Activated T-cell treated with anti-CD3 and anti-CD28 coated beads, Interleukin-2, amount 50 U/mL, for 4 hours (primary cell): ENCODE results near the gene KLK2. TPM values are rescaled to one million over a fixed set of nuclear protein-coding genes. Genes with fewer than 3 reads are reported as not detected.

Experiments used
- ATAC-seq, 2 donors: fragments of 200-7000 bp; cut with Tn5 transposase; one replicate each; pipeline ENCODE4 v1.10.0; 2021
- DNase-seq: peaks from one replicate; pipeline ENCODE4 v3.0.0-alpha.2; 2020
- H3K27me3 Mint-ChIP-seq: one replicate; pipeline ENCODE4 v1.8.0; 2021; ENCODE audit warnings: low read depth, mixed read lengths
- H3K36me3 Mint-ChIP-seq: one replicate; pipeline ENCODE4 v1.8.0; 2022; ENCODE audit warnings: mixed read lengths; ENCODE audit not compliant: insufficient read depth
- H3K4me1 Mint-ChIP-seq: one replicate; pipeline ENCODE4 v1.8.0; 2021; ENCODE audit warnings: low read depth, mixed read lengths
- H3K4me3 Mint-ChIP-seq: one replicate; pipeline ENCODE4 v1.8.0; 2021; ENCODE audit warnings: mild to moderate bottlenecking, moderate library complexity, mixed read lengths
- H3K9me3 Mint-ChIP-seq: one replicate; pipeline ENCODE4 v1.8.0; 2021; ENCODE audit warnings: mixed read lengths
- total RNA-seq, 3 donors: library from RNA; stranded (reverse); gene quantifications; one replicate each; pipeline ENCODE4 v1.2.1, GENCODE V29; 2021

The KLK2 gene
- total RNA-seq, result not detected

GRCh38 chr19:50873056-50873455 lies at the start of gene KLK2:
TSS of gene KLK2 (plus strand) at chr19:50873439. CDS start at chr19:50873474, 35 bp downstream.
- Mint-ChIP-seq H3K9me3 (no peaks in the 10 kb centered on the region), H3K27me3 (peaks cover 33% of the 10 kb centered on the region), H3K36me3 (no peaks in the 10 kb centered on the region), H3K4me1 (no peaks in the 10 kb centered on the region), H3K4me3 (no peak within 1 kb of the TSS)
- ATAC-seq (no peak), DNase-seq (no peak)

DNA sequence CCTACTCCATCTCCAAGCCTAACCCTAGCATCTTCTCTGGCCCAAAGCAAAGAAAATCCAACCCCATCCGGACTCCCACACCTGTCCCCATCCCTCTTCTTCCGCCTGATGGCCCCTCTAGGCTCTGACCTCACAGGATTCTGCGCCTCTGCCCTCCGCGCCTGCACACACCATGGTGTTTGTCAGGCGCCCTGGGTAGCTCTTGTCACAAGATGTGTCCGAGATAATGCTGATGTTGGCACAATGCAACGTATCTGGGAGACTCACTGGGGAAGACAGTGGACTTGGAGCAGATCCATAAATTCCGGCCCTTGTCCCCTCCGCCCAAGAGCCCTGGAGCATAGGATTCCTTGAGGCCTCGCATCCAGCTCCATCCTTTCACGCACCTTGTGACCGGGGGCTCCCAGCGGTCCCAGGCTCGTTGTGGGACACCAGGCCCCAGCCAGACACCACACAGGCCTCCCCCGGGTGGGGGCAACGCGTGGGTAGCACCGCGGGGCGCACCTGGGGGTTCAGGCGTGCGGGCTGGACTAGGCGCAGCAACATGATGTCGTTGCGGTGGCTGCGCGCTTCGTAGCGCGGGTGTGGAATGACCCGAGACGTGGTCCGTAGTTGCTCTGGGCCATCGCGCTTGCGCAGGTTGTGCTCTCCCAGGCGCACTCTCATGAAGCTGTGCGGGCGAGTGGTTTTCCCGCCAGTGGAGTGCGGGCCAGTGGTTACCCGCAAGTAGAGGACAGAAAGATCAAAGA lies 46.6 kb upstream of the KLK2 start:
- no peak for ATAC-seq
- Mint-ChIP-seq H3K4me3 (no peak overlapping the region), H3K9me3 (no peaks in the 10 kb centered on the region), H3K36me3 (no peaks in the 10 kb centered on the region), H3K27me3 (peaks cover 49% of the 10 kb centered on the region), H3K4me1 (no peaks in the 10 kb centered on the region)
- DNase-seq, result no peak

DNA sequence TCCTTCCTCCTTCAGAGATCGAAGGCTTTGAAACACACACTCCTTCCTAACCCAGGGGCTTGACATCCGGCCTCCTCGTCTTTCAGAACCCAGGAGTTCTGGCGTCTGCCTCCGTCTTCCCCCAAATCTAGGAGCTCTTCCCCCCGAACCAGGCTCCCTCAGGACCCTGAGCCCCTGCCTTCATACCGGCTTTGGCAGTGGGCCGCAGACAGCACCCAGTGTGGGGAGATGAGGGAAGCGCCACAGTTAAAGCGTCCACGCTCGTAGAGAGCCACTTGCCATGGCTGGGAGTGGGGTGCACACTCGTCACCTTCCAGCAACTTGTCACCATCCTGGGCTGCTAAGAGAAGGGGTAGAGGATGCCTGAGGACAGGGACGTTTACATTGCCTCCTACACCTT lies 45.8 kb upstream of the KLK2 start:
- no peaks in the 10 kb centered on the region for H3K9me3 Mint-ChIP-seq
- no peak overlapping the region for H3K4me3 Mint-ChIP-seq
- H3K36me3 Mint-ChIP-seq, result no peaks in the 10 kb centered on the region
- H3K27me3 Mint-ChIP-seq, result peaks cover 47% of the 10 kb centered on the region
- no peaks in the 10 kb centered on the region for H3K4me1 Mint-ChIP-seq
- DNase-seq (no peak), ATAC-seq (no peak)

GRCh38 chr19:50829801-50830200 lies 43.4 kb upstream of the KLK2 start:
- ATAC-seq, result no peak
- no peak overlapping the region for H3K4me3 Mint-ChIP-seq

GRCh38 chr19:50830266-50831025 lies 42.8 kb upstream of the KLK2 start:
- Mint-ChIP-seq H3K36me3 (no peaks in the 10 kb centered on the region), H3K4me3 (no peak overlapping the region), H3K9me3 (no peaks in the 10 kb centered on the region), H3K4me1 (peaks cover 4% of the 10 kb centered on the region), H3K27me3 (peaks cover 55% of the 10 kb centered on the region)
- DNase-seq (no peak), ATAC-seq (no peak)

More at GRCh38 chr19:50829801-50830200, 43.4 kb upstream of the KLK2 start:
- DNase-seq, result no peak
- H3K4me1 Mint-ChIP-seq, result no peaks in the 10 kb centered on the region
- peaks cover 52% of the 10 kb centered on the region for H3K27me3 Mint-ChIP-seq
- H3K9me3 Mint-ChIP-seq, result no peaks in the 10 kb centered on the region
- no peaks in the 10 kb centered on the region for H3K36me3 Mint-ChIP-seq

GRCh38 chr19:50831026-50831396 lies 42.2 kb upstream of the KLK2 start:
- Mint-ChIP-seq H3K27me3 (peaks cover 55% of the 10 kb centered on the region), H3K36me3 (no peaks in the 10 kb centered on the region), H3K4me3 (no peak overlapping the region), H3K9me3 (no peaks in the 10 kb centered on the region), H3K4me1 (peaks cover 4% of the 10 kb centered on the region)
- no peak for DNase-seq
- no peak for ATAC-seq

- ATAC-seq (no peak), DNase-seq (no peak)
- H3K4me3 Mint-ChIP-seq, result no peak overlapping the region
- peaks cover 58% of the 10 kb centered on the region for H3K27me3 Mint-ChIP-seq
- no peaks in the 10 kb centered on the region for H3K9me3 Mint-ChIP-seq
- H3K4me1 Mint-ChIP-seq, result peaks cover 9% of the 10 kb centered on the region
- no peaks in the 10 kb centered on the region for H3K36me3 Mint-ChIP-seq
Measured at GRCh38 chr19:50832666-50833065, 40.6 kb upstream of the KLK2 start.

DNA sequence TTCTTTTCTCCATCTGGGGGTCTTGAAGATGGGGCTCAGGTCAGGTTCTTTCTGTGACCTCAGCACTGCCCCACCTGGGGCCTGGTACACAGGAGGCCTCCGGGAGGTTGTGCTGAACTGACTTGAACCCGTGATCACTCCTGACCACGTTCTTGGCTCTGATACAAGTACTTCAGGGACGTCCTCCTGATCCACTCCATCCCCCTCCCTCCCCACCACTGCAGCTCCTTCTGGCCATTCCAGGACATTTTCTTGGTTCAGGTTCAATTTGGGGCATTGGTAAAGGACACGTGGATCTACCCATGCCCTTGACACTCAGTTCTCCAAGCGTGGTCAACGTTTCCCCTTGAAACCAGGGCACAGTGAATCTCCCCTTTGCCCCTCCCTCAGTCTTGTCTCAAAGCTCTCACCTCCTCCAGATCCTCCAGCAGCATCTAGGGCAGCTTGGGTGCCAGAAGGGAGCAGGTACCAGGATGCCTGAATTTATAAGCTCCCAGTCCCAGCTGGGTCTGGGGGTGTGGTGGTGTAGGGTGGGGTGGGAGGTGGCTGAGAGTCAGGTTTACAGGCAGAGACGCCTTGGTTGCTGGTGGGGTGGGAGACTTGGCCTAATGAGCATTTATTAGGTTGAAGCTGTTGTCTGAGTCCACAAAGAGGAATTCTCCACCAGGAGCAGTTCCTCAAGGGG lies 40.0 kb upstream of the KLK2 start, which contains the start of gene KLK15:
Gene KLK15 (minus strand): TSS at position 458 of the 685 bp plus-strand sequence. CDS start 2,082 bp downstream, outside the sequence.
- Mint-ChIP-seq H3K27me3 (peaks cover 56% of the 10 kb centered on the region), H3K9me3 (no peaks in the 10 kb centered on the region), H3K4me1 (peaks cover 9% of the 10 kb centered on the region), H3K36me3 (no peaks in the 10 kb centered on the region), H3K4me3 (no peak within 1 kb of the TSS)
- ATAC-seq (no peak), DNase-seq (no peak)

GRCh38 chr19:50833802-50834167 lies 39.5 kb upstream of the KLK2 start:
- DNase-seq (no peak), ATAC-seq (no peak)
- Mint-ChIP-seq H3K4me3 (no peak overlapping the region), H3K4me1 (peaks cover 9% of the 10 kb centered on the region), H3K27me3 (peaks cover 59% of the 10 kb centered on the region), H3K36me3 (no peaks in the 10 kb centered on the region), H3K9me3 (no peaks in the 10 kb centered on the region)

- H3K36me3 Mint-ChIP-seq, result no peaks in the 10 kb centered on the region
- DNase-seq (no peak), ATAC-seq (peak in 1 of 2 donors; percentile 19)
- peaks cover 60% of the 10 kb centered on the region for H3K27me3 Mint-ChIP-seq
- peaks cover 9% of the 10 kb centered on the region for H3K4me1 Mint-ChIP-seq
- no peaks in the 10 kb centered on the region for H3K9me3 Mint-ChIP-seq
- H3K4me3 Mint-ChIP-seq, result peak overlapping the region; percentile 79
Measured at GRCh38 chr19:50835103-50835784, 38.0 kb upstream of the KLK2 start.

DNA sequence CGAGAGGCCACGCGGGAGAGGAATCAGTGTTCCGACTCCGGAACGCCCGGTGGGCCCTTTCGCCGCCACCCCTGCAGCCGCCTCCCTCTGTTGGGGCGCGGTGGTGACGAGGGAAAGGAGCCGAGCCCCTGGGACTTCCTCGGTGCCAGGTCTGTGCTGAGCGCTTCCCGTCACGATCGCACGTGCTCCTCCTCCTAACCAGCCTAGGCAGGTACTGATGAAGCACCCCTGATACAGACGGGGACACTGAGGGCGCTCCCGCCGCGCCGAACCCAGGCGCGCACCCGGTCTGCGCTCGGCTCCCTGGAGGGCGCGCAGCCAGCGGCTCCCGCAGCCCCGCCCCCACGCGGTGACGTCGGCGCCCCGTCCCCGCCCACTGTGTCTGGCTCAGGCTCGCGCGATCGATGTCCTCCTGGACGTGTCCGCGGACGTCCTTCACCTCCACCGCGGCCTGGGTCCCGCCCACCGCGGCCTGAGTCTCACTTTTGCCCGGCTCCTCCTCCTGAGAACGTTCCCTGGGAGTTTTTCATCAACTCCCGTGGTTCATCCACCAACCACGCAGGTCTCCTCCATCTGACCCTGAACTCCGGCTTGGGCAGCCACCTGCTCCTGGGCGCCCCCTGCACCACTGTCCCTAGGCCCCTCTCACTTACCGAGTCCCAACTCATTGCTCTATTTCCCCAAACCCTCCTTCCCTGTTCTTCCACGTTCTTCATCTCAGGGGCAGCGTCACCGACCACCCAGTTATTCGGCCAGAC lies 37.3 kb upstream of the KLK2 start:
- Mint-ChIP-seq H3K36me3 (no peaks in the 10 kb centered on the region), H3K27me3 (peaks cover 59% of the 10 kb centered on the region), H3K4me3 (peak overlapping the region; percentile 79), H3K9me3 (no peaks in the 10 kb centered on the region), H3K4me1 (peaks cover 9% of the 10 kb centered on the region)
- ATAC-seq, result peak; percentile 91 to 93
- DNase-seq, result peak; percentile 55

DNA sequence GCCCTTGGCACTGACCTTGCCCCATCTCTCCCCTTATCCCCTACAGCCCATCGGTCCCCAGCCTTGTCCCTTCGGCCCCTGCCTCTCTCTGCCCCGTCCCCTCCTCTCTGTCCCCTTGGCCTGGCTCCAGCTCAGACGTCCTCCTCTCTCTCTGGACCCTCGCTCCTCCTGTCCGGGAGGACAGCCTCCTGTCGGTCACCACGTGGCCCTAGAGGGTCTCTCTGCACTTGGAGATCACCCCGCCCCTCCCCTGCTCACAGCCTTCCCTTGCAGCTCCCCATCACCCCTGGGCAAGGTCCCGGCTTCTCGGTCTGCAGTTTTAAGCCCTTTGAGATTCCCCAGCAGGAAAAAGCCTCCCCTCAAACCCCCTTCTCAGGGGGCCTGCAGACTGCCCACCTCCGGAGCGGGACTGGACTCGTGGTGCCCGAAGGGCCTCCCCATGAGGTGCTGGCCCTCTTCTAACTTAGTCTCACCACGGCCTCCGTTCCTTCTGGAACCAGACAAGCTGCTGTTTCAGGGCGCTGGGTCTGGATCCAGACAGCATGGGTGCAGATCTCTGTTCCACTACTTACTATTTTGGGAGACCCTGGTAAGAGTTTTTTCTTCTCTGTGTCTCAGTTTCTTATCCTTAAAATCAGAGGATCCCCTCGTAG lies 36.6 kb upstream of the KLK2 start:
- ATAC-seq (no peak), DNase-seq (no peak)
- no peaks in the 10 kb centered on the region for H3K36me3 Mint-ChIP-seq
- peaks cover 9% of the 10 kb centered on the region for H3K4me1 Mint-ChIP-seq
- H3K9me3 Mint-ChIP-seq, result no peaks in the 10 kb centered on the region
- peak overlapping the region; percentile 79 for H3K4me3 Mint-ChIP-seq
- peaks cover 52% of the 10 kb centered on the region for H3K27me3 Mint-ChIP-seq

GRCh38 chr19:50837300-50837699 lies 35.9 kb upstream of the KLK2 start:
- peaks cover 9% of the 10 kb centered on the region for H3K4me1 Mint-ChIP-seq
- peak overlapping the region; percentile 48 for H3K4me3 Mint-ChIP-seq
- no peak for DNase-seq
- no peak for ATAC-seq
- H3K27me3 Mint-ChIP-seq, result peaks cover 48% of the 10 kb centered on the region
- no peaks in the 10 kb centered on the region for H3K36me3 Mint-ChIP-seq
- no peaks in the 10 kb centered on the region for H3K9me3 Mint-ChIP-seq
